Measurements from ENCODE around the gene GNA14. TPM values are rescaled to one million over a fixed set of nuclear protein-coding genes. Genes with fewer than 3 reads are reported as not detected.
"Not testable (repeated sequence)": the region's sequence is repeated elsewhere in the genome, so short reads cannot be mapped to it uniquely, and the experiment has no call there.

GNA14 gene
- polyA plus RNA-seq, 1 donor from 2014 or later, result 0.40 TPM

GRCh38 chr9:77632652-77633051 is 15.5 kb downstream of the GNA14 start:
- no peak overlapping the region for H3K4me2 ChIP-seq (ENCODE audit: low read length)
- no peaks in the 10 kb centered on the region for H4K20me1 ChIP-seq (ENCODE audit: insufficient read depth)
- H3K36me3 ChIP-seq (ENCODE audit: insufficient read depth, low read length), result no peaks in the 10 kb centered on the region
- H3F3A ChIP-seq (ENCODE audit: insufficient read depth, low read length, poor library complexity, severe bottlenecking), result no peaks in the 10 kb centered on the region
- H3K9me3 ChIP-seq (ENCODE audit: low read length), result no peaks in the 10 kb centered on the region
- H3K27ac ChIP-seq (ENCODE audit: low read length), result no peak overlapping the region
- TF ChIP-seq POLR2AphosphoS5 (IDR thresholded peaks at IDR 0.05) (no peak), SMC3 (conservative IDR thresholded peaks at IDR 0.05; ENCODE audit: poor library complexity) (no peak), MXI1 (conservative IDR thresholded peaks at IDR 0.05; ENCODE audit: poor library complexity, severe bottlenecking) (no peak), EP300 (conservative IDR thresholded peaks at IDR 0.05; ENCODE audit: poor library complexity, severe bottlenecking) (no peak), CTCF (IDR thresholded peaks at IDR 0.05; ENCODE audit: poor library complexity, severe bottlenecking) (no peak), REST (IDR thresholded peaks at IDR 0.05; ENCODE audit: borderline replicate concordance) (no peak), TAF1 (IDR thresholded peaks at IDR 0.05; ENCODE audit: low read depth) (no peak), RAD21 (conservative IDR thresholded peaks at IDR 0.05) (no peak), EZH2 (IDR thresholded peaks at IDR 0.05; ENCODE audit: borderline replicate concordance, insufficient read depth, low read length, poor library complexity, severe bottlenecking) (no peak)
- H3K79me2 ChIP-seq (replicated peaks; ENCODE audit: insufficient read depth, low read length), result no peaks in the 10 kb centered on the region
- no peaks in the 10 kb centered on the region for H3K27me3 ChIP-seq (ENCODE audit: insufficient read depth, low read depth, low read length)
- no peak overlapping the region for H2AFZ ChIP-seq (ENCODE audit: low read depth, low read length)
- H3K4me3 ChIP-seq (ENCODE audit: low read length), result no peak overlapping the region
- no peaks in the 10 kb centered on the region for H3K9me2 ChIP-seq (ENCODE audit: insufficient read depth, low read length)
- H3K9ac ChIP-seq (ENCODE audit: low read length), result no peak overlapping the region

- H3K27me3 ChIP-seq (ENCODE audit: insufficient read depth, low read depth, low read length); H3F3A ChIP-seq (ENCODE audit: insufficient read depth, low read length, poor library complexity, severe bottlenecking); H3K36me3 ChIP-seq (ENCODE audit: insufficient read depth, low read length); H3K9ac ChIP-seq (ENCODE audit: low read length); H4K20me1 ChIP-seq (ENCODE audit: insufficient read depth); H3K27ac ChIP-seq (ENCODE audit: low read length); H3K4me3 ChIP-seq (ENCODE audit: low read length); H3K79me2 ChIP-seq (replicated peaks; ENCODE audit: insufficient read depth, low read length); H3K4me2 ChIP-seq (ENCODE audit: low read length); H3K9me2 ChIP-seq (ENCODE audit: insufficient read depth, low read length); H3K9me3 ChIP-seq (ENCODE audit: low read length); H2AFZ ChIP-seq (ENCODE audit: low read depth, low read length): not testable (repeated sequence)
Measured at GRCh38 chr9:77628864-77629263, 19.3 kb downstream of the GNA14 start.

GRCh38 chr9:77616191-77616590 is 31.9 kb downstream of the GNA14 start:
- H3K4me3 ChIP-seq (ENCODE audit: low read length), result no peak overlapping the region
- no peaks in the 10 kb centered on the region for H3F3A ChIP-seq (ENCODE audit: insufficient read depth, low read length, poor library complexity, severe bottlenecking)
- TF ChIP-seq EZH2 (IDR thresholded peaks at IDR 0.05; ENCODE audit: borderline replicate concordance, insufficient read depth, low read length, poor library complexity, severe bottlenecking) (no peak), TAF1 (IDR thresholded peaks at IDR 0.05; ENCODE audit: low read depth) (no peak), SMC3 (conservative IDR thresholded peaks at IDR 0.05; ENCODE audit: poor library complexity) (no peak), RAD21 (conservative IDR thresholded peaks at IDR 0.05) (no peak), REST (IDR thresholded peaks at IDR 0.05; ENCODE audit: borderline replicate concordance) (no peak)
- H3K4me2 ChIP-seq (ENCODE audit: low read length), result no peak overlapping the region
- H3K27ac ChIP-seq (ENCODE audit: low read length), result no peak overlapping the region
- H3K27me3 ChIP-seq (ENCODE audit: insufficient read depth, low read depth, low read length), result no peaks in the 10 kb centered on the region
- no peaks in the 10 kb centered on the region for H3K9me3 ChIP-seq (ENCODE audit: low read length)
- no peaks in the 10 kb centered on the region for H4K20me1 ChIP-seq (ENCODE audit: insufficient read depth)
- H3K79me2 ChIP-seq (replicated peaks; ENCODE audit: insufficient read depth, low read length), result no peaks in the 10 kb centered on the region
- no peaks in the 10 kb centered on the region for H3K36me3 ChIP-seq (ENCODE audit: insufficient read depth, low read length)
- no peaks in the 10 kb centered on the region for H3K9me2 ChIP-seq (ENCODE audit: insufficient read depth, low read length)
- no peak overlapping the region for H3K9ac ChIP-seq (ENCODE audit: low read length)
- H2AFZ ChIP-seq (ENCODE audit: low read depth, low read length), result no peak overlapping the region
